Measurements from ENCODE around the gene ZAR1.

Gene ZAR1

DNA sequence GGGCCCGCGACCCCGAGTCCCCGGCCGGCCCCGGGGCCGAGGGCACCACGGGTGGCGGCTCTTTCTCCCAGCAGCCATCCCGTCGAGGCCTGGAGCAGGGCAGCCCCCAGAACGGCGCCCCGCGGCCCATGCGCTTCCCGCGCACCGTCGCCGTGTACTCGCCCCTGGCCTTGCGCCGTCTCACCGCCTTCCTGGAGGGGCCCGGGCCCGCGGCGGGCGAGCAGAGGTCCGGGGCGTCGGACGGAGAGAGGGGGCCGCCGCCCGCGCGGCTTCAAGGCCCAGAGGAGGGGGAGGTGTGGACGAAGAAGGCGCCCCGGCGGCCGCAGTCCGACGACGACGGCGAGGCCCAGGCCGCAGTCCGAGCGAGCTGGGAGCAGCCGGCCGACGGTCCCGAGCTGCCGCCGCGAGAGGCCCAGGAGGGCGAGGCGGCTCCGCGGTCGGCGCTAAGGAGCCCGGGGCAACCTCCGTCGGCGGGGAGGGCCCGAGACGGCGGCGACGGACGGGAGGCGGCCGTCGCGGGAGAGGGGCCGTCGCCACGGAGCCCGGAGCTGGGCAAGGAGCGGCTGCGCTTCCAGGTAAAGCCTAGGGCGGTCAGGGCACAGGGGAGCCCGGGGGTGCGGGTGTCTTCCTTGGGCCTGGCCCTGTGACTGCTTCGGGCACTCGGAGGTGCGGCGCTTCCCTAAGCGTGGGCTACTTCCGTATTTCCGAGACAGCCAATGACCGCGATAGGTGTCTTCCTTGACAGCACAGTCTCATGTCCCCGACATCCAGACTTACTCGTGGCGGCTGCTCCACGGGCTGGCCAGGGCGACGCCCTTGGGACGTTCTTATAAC is 845 bp downstream of the ZAR1 start:
- no peak for DNase-seq (ENCODE audit: low read depth)

DNA sequence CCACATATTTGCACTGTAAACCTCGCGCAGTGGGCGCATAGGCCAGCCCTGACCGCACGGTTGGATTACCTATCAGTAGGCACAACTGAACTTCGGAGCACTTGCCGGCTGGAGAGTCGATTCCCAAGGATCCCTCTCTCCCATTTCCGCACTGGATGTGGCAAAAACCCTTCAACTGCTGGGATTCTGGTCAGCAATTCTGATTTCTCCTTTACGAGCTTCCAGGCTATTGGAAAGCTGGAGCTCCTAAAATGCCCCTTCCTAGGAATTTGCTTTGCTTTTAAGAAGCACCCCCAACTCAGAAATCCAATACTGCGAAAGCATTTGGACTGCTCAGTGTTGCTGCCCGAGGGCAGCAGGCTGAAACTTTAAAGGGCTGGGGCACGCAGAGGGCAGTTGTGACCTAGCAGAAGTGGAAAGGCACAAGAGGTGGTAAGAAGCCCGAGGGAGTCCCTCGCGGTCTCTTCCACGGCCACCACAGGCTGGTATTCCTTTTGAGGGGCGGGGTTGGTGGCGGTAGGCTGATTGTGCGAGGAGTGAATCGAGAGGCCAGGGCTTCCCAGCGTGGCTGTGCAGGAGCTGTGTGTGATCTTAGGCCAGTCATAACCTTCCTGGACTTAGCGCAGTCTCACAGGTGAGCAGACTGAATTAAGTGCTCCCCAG is 1.6 kb downstream of the ZAR1 start:
- no peak for DNase-seq (ENCODE audit: low read depth)

GRCh38 chr4:48493452-48494100 is 3.5 kb downstream of the ZAR1 start:
- DNase-seq (ENCODE audit: low read depth) = no peak

DNA sequence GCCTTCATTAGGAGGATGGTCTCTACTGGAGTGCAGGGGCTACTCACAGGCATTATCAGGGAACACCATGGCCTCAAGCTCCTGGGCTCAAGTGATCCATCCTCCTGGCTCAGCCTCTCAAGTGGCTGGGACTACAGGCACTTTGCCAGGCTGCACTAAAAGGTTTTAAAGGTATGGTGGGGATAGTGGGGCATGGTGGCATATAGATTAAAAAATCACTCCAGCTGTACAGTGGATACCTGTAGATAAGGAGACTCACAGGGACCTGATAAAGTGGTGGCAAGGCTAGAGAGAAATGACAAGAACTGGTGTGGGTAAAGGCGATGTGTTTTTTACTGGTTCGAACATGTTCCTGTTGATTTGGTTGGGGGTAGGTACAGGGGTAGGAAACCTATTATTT is 5.9 kb downstream of the ZAR1 start:
- no peak for DNase-seq (ENCODE audit: low read depth)

DNA sequence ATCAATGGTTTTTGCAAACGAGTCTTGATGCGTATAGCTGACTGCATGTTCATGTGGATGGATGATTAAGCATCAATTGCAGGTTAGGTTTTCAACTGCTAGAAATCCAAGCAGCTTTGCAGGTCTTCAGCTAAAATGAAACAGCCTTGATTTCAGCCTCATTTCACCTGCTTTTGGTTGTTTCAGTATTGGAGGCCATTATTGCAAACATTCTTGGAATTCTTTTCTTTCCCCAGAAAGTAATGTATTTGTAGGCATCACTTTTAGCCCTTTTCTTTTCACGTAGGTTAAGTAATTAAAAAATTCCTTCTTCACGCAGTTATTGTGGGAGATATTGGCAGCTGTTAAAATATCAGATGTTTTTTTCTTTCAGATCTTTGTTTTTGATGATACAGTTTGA is 8.8 kb downstream of the ZAR1 start:
- no peak for DNase-seq (ENCODE audit: low read depth)

DNA sequence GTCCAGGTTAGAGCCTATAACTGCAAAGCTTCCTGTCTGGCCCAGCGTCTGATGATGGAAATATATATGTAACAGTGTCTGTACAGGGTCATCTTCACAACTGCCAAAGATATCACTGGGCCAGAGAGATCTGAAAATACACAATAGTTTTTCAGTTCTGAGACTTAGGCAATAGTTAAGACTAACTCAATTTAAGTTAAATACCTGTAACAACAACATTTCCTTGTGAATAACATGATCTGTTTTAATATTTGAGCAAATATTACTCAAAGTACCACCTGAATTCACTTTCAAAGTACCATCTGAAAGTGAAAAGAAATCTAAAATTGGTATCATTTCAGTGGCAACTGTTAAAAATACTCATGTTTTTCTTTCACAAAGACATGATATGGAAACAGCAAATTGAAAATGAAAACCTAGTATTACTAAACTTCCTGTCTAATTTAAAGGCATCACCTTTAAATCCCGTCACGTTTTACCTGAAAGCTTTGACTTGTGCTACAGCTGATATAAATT is 9.6 kb downstream of the ZAR1 start:
- DNase-seq (ENCODE audit: low read depth) = no peak

DNA sequence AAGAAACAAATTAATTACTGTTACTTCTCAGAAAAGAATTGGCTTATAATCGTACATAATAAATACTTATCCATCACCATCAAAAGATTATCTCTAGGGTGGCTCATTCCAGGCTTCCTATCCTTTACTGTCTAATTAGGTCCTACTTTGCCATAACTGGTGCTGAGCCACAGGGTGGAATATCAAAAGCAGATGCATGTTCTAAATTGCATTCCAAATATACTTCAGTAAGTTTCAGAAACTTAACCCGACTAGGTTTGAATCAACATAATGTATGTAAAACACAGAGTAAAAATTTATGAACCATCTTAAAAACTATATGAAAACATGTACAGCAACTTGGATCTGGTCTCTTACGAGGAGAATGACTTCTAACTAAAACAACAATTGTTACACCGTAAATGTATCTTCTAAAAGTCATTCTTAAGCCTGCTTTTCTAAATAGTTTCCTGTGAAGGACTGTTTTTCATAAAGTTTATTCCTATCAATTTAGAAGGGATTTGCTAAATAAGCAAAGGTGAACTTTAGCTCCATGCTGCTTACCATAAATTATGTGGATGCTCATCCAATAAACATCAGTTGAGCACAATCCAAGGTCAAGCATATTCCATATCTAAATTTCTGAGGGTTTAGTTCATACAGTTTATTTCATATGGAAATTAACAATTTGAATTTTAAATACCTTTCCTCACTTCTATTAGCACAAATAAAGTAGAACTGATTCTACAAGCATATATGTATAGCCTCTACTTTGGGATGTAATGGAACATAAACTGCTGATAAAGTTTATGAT is 13.4 kb downstream of the ZAR1 start:
- no peak for DNase-seq (ENCODE audit: low read depth)

DNA sequence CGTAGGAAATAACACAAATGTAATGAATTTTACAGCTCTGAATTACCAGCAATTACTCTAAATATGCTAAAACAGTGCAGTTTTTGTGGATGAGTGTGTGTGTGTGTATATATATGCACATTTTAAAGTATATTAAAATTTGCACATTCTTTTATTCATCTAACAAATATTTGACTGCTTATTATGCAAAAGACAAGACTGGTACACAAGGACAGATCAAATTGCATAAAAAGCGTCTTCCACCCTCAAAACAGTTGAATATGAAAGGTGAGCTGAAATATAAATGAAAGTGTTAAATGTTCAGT is 13.9 kb downstream of the ZAR1 start:
- no peak for DNase-seq (ENCODE audit: low read depth)

DNA sequence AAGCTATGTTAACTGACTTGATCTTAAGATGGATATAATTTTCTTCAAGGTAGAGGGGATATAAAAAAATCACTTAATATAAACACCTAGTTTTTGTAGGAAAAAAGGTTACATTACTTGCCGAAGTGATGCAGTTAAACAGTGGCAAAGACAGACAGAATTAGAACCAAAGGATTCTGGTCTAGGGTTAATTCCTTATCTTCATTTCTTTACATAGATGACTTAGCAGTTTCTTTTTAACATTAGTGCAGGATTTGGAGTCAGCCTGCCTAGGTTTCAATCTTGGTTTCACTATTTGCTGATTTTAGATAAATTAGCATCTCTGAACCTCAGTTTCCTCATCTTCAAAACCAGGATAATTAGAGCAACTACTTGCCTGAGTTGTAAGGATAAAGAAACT is 14.3 kb downstream of the ZAR1 start:
- no peak for DNase-seq (ENCODE audit: low read depth)

DNA sequence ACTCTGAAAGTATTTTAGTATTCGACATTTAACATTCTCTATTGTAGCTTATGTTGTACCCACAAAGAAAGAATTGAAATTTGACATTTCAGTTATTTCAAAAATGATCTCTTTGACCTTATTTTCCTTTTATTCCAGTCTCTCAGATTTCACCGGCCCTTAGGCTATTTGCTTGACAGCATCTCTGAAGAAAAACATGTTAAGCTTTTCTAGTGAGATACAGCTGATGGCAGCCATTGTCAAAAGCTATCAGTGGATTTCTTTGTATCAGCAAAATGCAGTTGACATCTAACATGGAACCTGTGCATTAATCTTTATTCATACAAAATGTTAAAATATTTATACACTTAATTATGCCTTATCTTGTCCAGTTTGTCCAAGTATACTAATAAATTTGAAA is 16.7 kb downstream of the ZAR1 start:
- no peak for DNase-seq (ENCODE audit: low read depth)

DNA sequence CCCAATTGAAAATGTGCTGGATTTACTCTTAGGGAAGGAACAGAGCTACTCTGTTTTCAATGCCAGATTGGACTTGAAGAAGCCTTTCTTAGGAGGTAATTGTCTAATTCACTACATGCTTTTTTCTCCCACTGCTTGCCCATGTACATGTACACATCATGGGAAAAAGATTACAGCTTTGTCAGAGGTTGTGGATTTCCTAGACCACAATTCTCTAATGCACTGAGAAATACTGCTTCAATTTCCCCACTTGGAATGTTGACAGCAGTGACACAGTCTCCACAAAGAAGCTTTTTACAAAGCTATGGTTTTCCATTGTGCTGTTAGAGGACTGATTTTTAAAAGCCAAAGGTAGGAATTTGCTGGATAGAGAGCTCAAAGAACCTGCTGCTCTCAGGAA is 19.5 kb downstream of the ZAR1 start:
- DNase-seq (ENCODE audit: low read depth) = no peak

DNA sequence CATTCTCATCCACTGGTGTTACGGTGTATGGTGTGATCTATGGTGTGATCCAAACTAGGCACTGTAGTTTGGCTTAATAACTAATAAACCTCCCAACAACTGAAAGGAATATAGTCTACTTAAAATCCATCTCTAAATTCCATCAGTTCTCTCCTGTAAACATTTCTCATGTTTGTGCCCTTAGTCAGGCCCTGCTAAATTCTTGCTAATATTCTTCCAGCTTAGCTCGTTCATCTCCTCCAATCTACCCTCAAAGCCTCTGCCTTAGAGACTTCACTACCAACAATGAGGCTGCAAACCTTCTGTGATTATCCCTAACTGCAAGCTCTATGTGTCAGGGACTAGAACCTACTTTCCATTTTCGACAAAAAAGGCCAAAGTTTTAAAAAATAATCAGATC is 28.1 kb downstream of the ZAR1 start:
- no peak for DNase-seq (ENCODE audit: low read depth)

- no peak for DNase-seq (ENCODE audit: low read depth)
Observed at GRCh38 chr4:48526406-48526805, 36.4 kb downstream of the ZAR1 start.

DNA sequence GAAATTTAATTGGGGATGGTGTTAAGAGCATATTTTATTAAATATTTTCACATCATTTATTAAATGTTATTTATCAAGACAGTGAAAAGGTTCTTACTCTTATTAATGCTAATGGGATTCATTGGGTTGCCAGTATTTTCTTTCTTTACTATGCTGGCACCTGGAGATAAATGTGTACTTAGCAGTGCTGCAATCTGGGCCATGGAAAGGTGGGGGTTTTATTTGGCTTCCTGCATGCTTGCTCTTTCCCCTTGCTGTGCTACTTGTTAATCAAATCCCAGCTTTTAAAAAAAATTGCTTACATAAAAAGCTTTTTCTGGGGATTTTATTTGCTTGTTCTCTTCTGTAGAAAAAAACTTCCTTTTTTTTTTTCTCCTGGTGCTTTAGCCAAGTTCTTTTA is 48.3 kb downstream of the ZAR1 start:
- no peak for DNase-seq (ENCODE audit: low read depth)

DNA sequence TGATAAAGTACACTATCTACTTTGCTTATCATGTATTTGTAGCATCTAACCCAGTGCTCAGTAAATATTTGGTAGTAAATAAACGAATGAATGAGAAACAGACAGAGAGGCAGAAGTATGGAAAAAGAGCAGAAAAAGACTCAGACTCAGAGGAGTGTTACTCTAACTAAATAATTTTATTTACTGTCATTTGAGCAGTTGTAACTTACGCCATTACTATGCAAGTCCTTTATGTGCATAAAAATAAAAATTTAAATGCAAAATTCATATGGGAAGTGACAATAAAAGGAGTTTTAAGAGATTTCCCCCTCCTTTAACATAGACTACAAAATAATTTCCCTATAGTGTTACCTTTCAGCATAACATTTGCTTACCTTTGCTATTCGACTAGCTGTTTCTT is 49.5 kb downstream of the ZAR1 start:
- no peak for DNase-seq (ENCODE audit: low read depth)

DNA sequence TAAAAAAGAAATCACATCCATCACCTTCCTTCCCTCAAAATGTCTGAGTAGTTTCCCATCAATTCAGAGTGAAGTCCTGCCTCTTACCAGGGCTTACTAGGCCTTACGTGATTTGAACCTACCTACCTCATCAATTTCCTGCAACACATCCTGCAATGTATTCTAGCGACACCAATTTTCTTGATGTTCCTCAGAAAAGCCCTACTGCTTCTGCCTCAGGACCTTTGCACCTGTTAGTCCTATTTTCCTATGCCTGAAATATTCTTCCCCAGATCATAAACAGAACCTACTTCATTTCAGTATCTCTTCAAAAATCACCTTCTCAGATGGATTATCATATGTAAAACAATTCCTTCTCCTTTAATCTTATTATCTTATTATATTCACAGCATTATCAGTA is 52.8 kb downstream of the ZAR1 start:
- no peak for DNase-seq (ENCODE audit: low read depth)

DNA sequence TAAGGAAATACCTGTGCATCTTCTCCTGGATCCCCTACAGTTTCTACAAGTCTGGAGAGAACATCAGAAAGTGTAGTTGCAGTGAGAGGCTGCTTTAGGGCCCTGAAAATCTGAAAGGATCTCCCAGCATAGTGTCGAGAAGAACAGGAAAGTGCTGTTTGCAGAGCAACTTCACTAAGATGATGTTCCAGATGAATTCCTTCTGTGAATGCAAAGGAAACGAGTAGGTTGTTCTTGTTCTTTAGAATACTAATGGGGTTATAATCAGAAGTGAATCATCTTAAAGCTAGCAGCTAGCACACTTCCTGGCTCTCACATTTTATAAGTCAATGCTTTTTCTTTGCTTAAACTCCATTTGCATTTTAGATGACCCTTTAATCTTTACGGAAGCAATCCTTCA is 53.7 kb downstream of the ZAR1 start:
- no peak for DNase-seq (ENCODE audit: low read depth)

All from fibroblast of the conjunctiva (primary cell).